Esophagus squamous epithelium (tissue), 4 donors: Measurements from ENCODE around the gene CCND2.

Source experiments
- POLR2A ChIP-seq, 4 donors: fragments of 450-650 bp; IDR thresholded peaks; one replicate each; pipeline ENCODE4 v1.6.1; 2017; ENCODE audit warnings: antibody characterized with exemption in 4 of 4, mild to moderate bottlenecking in 4 of 4, moderate library complexity in 3 of 4
- TF ChIP-seq, protein P1 (sequence below), 6 experiments: fragments of 450-650 bp in 4 of 6; fragments of 200-600 bp in 2 of 6; sonication (generic) in 2 of 6; IDR thresholded peaks; one replicate each; pipeline ENCODE4 v1.5.1; 2016 to 2019; ENCODE audit warnings: antibody characterized with exemption in 6 of 6, mild to moderate bottlenecking in 4 of 6, moderate library complexity in 4 of 6

DNA sequence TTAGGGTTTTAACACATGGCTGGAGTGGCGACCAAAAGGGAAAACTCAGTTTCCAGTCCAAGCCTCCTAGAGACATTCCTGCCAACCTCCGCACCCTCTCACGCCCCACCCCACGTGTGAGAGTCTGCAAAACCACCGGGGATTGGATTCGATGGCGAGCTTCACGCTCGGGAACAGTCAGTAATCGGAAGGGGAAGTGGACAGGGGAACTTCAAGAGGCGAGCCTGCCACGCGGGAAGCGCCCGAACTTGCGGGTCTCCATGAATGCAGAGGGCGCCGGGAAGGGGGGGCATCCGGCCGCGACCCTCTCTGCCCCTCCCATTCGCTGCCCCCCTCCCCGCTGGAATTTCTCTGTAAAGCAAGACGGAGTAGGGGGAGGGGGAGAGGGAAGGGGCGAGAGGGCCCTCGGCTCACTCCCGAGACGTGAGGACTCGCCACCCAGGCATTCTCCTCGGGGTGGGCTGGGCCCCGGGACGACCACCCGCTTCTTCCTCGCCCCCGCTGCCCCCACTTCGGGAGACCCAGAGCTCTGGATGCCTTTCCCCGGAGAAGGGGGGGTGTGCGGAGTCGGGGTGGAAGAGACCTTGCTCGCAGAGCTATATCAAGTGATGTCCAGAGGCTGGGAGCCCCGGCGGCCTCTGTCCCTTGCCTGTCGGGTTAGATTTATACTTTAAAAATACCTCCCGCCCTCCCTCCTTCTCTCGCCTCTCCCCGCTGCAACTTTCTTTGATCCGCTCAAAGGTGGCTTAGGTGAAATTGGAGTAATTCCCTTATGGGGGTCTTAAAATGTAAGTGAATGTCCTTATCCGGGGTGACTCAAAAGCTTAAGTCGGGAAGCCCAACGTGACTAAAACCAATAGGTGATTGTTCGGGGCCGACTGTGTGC lies 2.5 kb upstream of the CCND2 start:
- TF ChIP-seq, protein P1, sequence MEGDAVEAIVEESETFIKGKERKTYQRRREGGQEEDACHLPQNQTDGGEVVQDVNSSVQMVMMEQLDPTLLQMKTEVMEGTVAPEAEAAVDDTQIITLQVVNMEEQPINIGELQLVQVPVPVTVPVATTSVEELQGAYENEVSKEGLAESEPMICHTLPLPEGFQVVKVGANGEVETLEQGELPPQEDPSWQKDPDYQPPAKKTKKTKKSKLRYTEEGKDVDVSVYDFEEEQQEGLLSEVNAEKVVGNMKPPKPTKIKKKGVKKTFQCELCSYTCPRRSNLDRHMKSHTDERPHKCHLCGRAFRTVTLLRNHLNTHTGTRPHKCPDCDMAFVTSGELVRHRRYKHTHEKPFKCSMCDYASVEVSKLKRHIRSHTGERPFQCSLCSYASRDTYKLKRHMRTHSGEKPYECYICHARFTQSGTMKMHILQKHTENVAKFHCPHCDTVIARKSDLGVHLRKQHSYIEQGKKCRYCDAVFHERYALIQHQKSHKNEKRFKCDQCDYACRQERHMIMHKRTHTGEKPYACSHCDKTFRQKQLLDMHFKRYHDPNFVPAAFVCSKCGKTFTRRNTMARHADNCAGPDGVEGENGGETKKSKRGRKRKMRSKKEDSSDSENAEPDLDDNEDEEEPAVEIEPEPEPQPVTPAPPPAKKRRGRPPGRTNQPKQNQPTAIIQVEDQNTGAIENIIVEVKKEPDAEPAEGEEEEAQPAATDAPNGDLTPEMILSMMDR (IDR thresholded peaks at IDR 0.05), result peak in 1 of 6 experiments; percentile 4
- peak in 1 of 4 donors; percentile 54 for TF ChIP-seq POLR2A (IDR thresholded peaks at IDR 0.05)
